CD4-positive, alpha-beta T cell treated with Interleukin-2 at 100 ng/mL for 4 hours (primary cell): ENCODE measurements around the gene OTOP1.
"Not testable (repeated sequence)": the region's sequence is repeated elsewhere in the genome, so short reads cannot be mapped to it uniquely, and the experiment has no call there.

Source experiments
- DNase-seq: peaks from one replicate; pipeline ENCODE4 v3.0.0-alpha.2; 2020; ENCODE audit warnings: low spot score

The OTOP1 gene

GRCh38 chr4:4233610-4234009 is 6.9 kb upstream of the OTOP1 start:
- DNase-seq: no peak

- DNase-seq: no peak
These were observed 1.6 kb upstream of the OTOP1 start for GRCh38 chr4:4228356-4228668.

- DNase-seq: no peak
These were observed 1.0 kb upstream of the OTOP1 start for GRCh38 chr4:4227510-4228355.

- no peak for DNase-seq
These were observed 669 bp downstream of the OTOP1 start for GRCh38 chr4:4225915-4226605.

- no peak for DNase-seq
These were observed 9.6 kb downstream of the OTOP1 start for GRCh38 chr4:4217113-4217512.

GRCh38 chr4:4216648-4217047 is 10.1 kb downstream of the OTOP1 start:
- no peak for DNase-seq

GRCh38 chr4:4213674-4214073 is 13.1 kb downstream of the OTOP1 start:
- not testable (repeated sequence) for DNase-seq

- DNase-seq: no peak
These were observed 20.5 kb downstream of the OTOP1 start for GRCh38 chr4:4206204-4206603.

GRCh38 chr4:4204401-4204745 is 22.4 kb downstream of the OTOP1 start:
- DNase-seq: no peak

GRCh38 chr4:4203688-4204400 is 22.9 kb downstream of the OTOP1 start:
- DNase-seq: no peak

- DNase-seq: no peak
These were observed 24.2 kb downstream of the OTOP1 start for GRCh38 chr4:4202510-4202909.

GRCh38 chr4:4200624-4201023 is 26.1 kb downstream of the OTOP1 start:
- no peak for DNase-seq

- DNase-seq: no peak
These were observed 31.4 kb downstream of the OTOP1 start for GRCh38 chr4:4195354-4195753.

GRCh38 chr4:4188557-4188956 is 38.2 kb downstream of the OTOP1 start:
- DNase-seq: not testable (repeated sequence)

- DNase-seq: no peak
These were observed 41.2 kb downstream of the OTOP1 start for GRCh38 chr4:4185528-4185927.

GRCh38 chr4:4182835-4183568 is 43.7 kb downstream of the OTOP1 start:
- DNase-seq: no peak

GRCh38 chr4:4170596-4171150 is 56.1 kb downstream of the OTOP1 start:
- no peak for DNase-seq

GRCh38 chr4:4167981-4168780 is 58.5 kb downstream of the OTOP1 start:
- not testable (repeated sequence) for DNase-seq

- not testable (repeated sequence) for DNase-seq
These were observed 59.7 kb downstream of the OTOP1 start for GRCh38 chr4:4166986-4167385.

- DNase-seq: not testable (repeated sequence)
These were observed 60.9 kb downstream of the OTOP1 start for GRCh38 chr4:4165701-4166392.
